Fibroblast of lung (primary cell): ENCODE data around the gene HOMEZ. TPM values are rescaled to one million over a fixed set of nuclear protein-coding genes. Genes with fewer than 3 reads are reported as not detected.
A peak's percentile ranks its signal among the peaks of the same experiment; 100 is the strongest.

Source experiments
- DNase-seq, 2 donors: peaks; one replicate each; pipeline versions ENCODE4 v3.0.0 to v3.0.0-alpha.2; 2010; ENCODE audit warnings: low read depth in 2 of 2
- H2AFZ ChIP-seq: 2 replicates; pipeline ENCODE4 v1.5.1; 2012; ENCODE audit warnings: low read length, control low read depth, inconsistent platforms
- H3K27ac ChIP-seq: 2 replicates; pipeline ENCODE4 v1.5.1; 2011; ENCODE audit warnings: low read length, control low read depth; ENCODE audit not compliant: insufficient read depth
- H3K27me3 ChIP-seq: 2 replicates; pipeline ENCODE4 v1.5.1; 2011; ENCODE audit warnings: mild to moderate bottlenecking, low read length; ENCODE audit not compliant: control insufficient read depth, insufficient read depth
- H3K36me3 ChIP-seq: 2 replicates; pipeline ENCODE4 v1.5.1; 2011; ENCODE audit warnings: low read length; ENCODE audit not compliant: control insufficient read depth, insufficient read depth
- H3K4me1 ChIP-seq: 2 replicates; pipeline ENCODE4 v1.5.1; 2011; ENCODE audit warnings: low read length; ENCODE audit not compliant: control insufficient read depth, insufficient read depth; ENCODE audit errors: extremely low read depth
- H3K4me2 ChIP-seq: 2 replicates; pipeline ENCODE4 v1.5.1; 2011; ENCODE audit warnings: low read length, control low read depth; ENCODE audit not compliant: insufficient read depth; ENCODE audit errors: extremely low read depth
- H3K4me3 ChIP-seq, 4 experiments: fragments of 200-600 bp in 1 of 4; sonication (generic) in 1 of 4; replicated peaks in 1 of 4; 2 replicates each; pipeline ENCODE4 v1.5.1; 2011 to 2016; ENCODE audit warnings: low read length in 4 of 4, low read depth in 3 of 4, mild to moderate bottlenecking in 3 of 4, control low read depth in 2 of 4, inconsistent platforms in 1 of 4, mixed read lengths in 1 of 4; ENCODE audit not compliant: insufficient read depth in 1 of 4; ENCODE audit errors: control extremely low read depth in 1 of 4
- H3K79me2 ChIP-seq: 2 replicates; pipeline ENCODE4 v1.5.1; 2012; ENCODE audit warnings: mild to moderate bottlenecking, low read length, inconsistent platforms; ENCODE audit not compliant: control insufficient read depth, insufficient read depth
- H3K9ac ChIP-seq: 2 replicates; pipeline ENCODE4 v1.5.1; 2011; ENCODE audit warnings: mild to moderate bottlenecking, low read length, control low read depth; ENCODE audit not compliant: insufficient read depth
- H3K9me3 ChIP-seq: 2 replicates; pipeline ENCODE4 v1.5.1; 2012; ENCODE audit warnings: low read depth, low read length; ENCODE audit not compliant: control insufficient read depth, insufficient read depth
- H4K20me1 ChIP-seq: 2 replicates; pipeline ENCODE4 v1.5.1; 2011; ENCODE audit warnings: low read length; ENCODE audit not compliant: control insufficient read depth, insufficient read depth; ENCODE audit errors: extremely low read depth
- CTCF ChIP-seq, 2 donors: IDR thresholded peaks in 1 of 2; conservative IDR thresholded peaks in 1 of 2; 1 replicate in 1 of 2; 2 replicates in 1 of 2; pipeline ENCODE4 v1.5.1; 2011 to 2012; ENCODE audit warnings: low read length in 2 of 2, control low read depth in 1 of 2, inconsistent platforms in 1 of 2, low read depth in 1 of 2, mild to moderate bottlenecking in 1 of 2
- EZH2 ChIP-seq: IDR thresholded peaks from 2 replicates; pipeline ENCODE4 v1.5.1; 2012; ENCODE audit warnings: low read length, control low read depth, mild to moderate bottlenecking; ENCODE audit errors: missing control alignments
- polyA plus RNA-seq, 2 donors: library from polyadenylated mRNA; depleted of rRNA in 1 of 2; stranded (reverse) in 1 of 2; unstranded in 1 of 2; fragments of >200 nt; gene quantifications; 2 replicates each; pipeline ENCODE4 v1.2.1, GENCODE V29; 2011 to 2012; ENCODE audit warnings: missing spikeins in 1 of 2
- total RNA-seq: library from RNA; depleted of rRNA; stranded (reverse); fragments of >200 nt; gene quantifications from 2 replicates; pipeline ENCODE4 v1.2.1, GENCODE V29; 2014

The HOMEZ gene
- total and polyA plus RNA-seq, 2 donors (not counting 1 experiment from before 2014, with no cell fraction given), result 4.6 to 7.9 TPM

- Histone ChIP-seq H3K4me1 (no peaks in the 10 kb centered on the region), H3K27ac (no peak overlapping the region), H4K20me1 (no peaks in the 10 kb centered on the region), H3K36me3 (no peaks in the 10 kb centered on the region), H3K79me2 (no peaks in the 10 kb centered on the region), H3K9ac (no peak overlapping the region), H3K9me3 (no peaks in the 10 kb centered on the region), H2AFZ (no peak overlapping the region), H3K27me3 (no peaks in the 10 kb centered on the region), H3K4me3 (no peak overlapping the region), H3K4me2 (no peak overlapping the region)
- TF ChIP-seq CTCF (conservative IDR thresholded peaks at IDR 0.05 in 1 of 2, IDR thresholded peaks at IDR 0.05 in 1 of 2; ENCODE audit: low read depth in 1 of 2, low read length in 2 of 2) (no peak), EZH2 (no peak)
- no peak for DNase-seq
Measured at GRCh38 chr14:23252006-23252405, 33.9 kb downstream of the HOMEZ start.

- Histone ChIP-seq H3K9me3 (no peaks in the 10 kb centered on the region), H3K27me3 (no peaks in the 10 kb centered on the region), H3K27ac (no peak overlapping the region), H2AFZ (no peak overlapping the region), H3K4me2 (no peak overlapping the region), H3K4me1 (no peaks in the 10 kb centered on the region), H3K4me3 (no peak overlapping the region), H3K9ac (no peak overlapping the region), H4K20me1 (no peaks in the 10 kb centered on the region), H3K79me2 (no peaks in the 10 kb centered on the region), H3K36me3 (no peaks in the 10 kb centered on the region)
- DNase-seq, result no peak
- TF ChIP-seq EZH2 (no peak), CTCF (conservative IDR thresholded peaks at IDR 0.05 in 1 of 2, IDR thresholded peaks at IDR 0.05 in 1 of 2; ENCODE audit: low read depth in 1 of 2, low read length in 2 of 2) (no peak)
Measured at GRCh38 chr14:23249824-23250223, 36.1 kb downstream of the HOMEZ start.

DNA sequence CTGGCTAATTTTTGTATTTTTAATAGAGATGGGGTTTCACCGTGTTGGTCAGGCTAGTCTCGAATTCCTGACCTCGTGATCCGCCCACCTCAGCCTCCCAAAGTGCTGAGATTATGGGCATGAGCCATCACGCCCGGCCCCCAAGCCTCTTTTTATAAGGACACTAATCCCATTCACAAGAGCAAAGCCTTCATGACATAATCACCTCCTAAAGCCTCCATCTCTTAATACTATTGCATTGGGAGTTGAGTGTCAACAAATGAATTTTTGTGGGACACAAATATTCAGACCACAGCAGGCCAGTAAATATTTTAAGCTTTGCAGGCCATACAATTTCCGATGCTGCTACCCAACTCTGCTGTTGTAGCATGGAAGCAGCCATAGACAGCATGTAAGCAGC is 37.3 kb downstream of the HOMEZ start:
- Histone ChIP-seq H3K36me3 (no peaks in the 10 kb centered on the region), H3K79me2 (no peaks in the 10 kb centered on the region), H3K9me3 (no peaks in the 10 kb centered on the region), H3K27me3 (no peaks in the 10 kb centered on the region), H3K9ac (no peak overlapping the region), H3K27ac (no peak overlapping the region), H2AFZ (no peak overlapping the region), H3K4me1 (no peaks in the 10 kb centered on the region), H3K4me2 (no peak overlapping the region), H4K20me1 (no peaks in the 10 kb centered on the region), H3K4me3 (no peak overlapping the region)
- no peak for TF ChIP-seq EZH2
- no peak for TF ChIP-seq CTCF (conservative IDR thresholded peaks at IDR 0.05 in 1 of 2, IDR thresholded peaks at IDR 0.05 in 1 of 2; ENCODE audit: low read depth in 1 of 2, low read length in 2 of 2)
- peak in 1 of 2 donors; percentile 3 for DNase-seq
